ENCODE results near the gene TMTC4. TPM values are rescaled to one million over a fixed set of nuclear protein-coding genes. Genes with fewer than 3 reads are reported as not detected.

Gene TMTC4
- total RNA-seq, 2 experiments from 2014 or later: 27.1 to 28.4 TPM

GRCh38 chr13:100559886-100560285 lies 114.7 kb downstream of the TMTC4 start:
- POLR2A ChIA-PET: no interaction called here
- Mint-ChIP-seq H3K27ac (no peak overlapping the region), H3K4me3 (no peak overlapping the region), H3K4me1 (no peaks in the 10 kb centered on the region), H3K9me3 (no peaks in the 10 kb centered on the region), H3K27me3 (no peaks in the 10 kb centered on the region), H3K36me3 (ENCODE audit: low read depth) (no peaks in the 10 kb centered on the region)
- CTCF ChIA-PET: interaction anchor here (2.2 kb wide), 1 partner anchor 14 kb away, joined by 7 read pairs; no protein-coding TSS in a partner anchor
- DNase-seq: no peak

Other genes starting within 250 kb of the TMTC4 start
- 1 to 10 TPM; 4.7 to 9.9 TPM for gene GGACT, start 86.0 kb downstream of the TMTC4 start, total RNA-seq

All from activated CD4-positive, alpha-beta T cell treated with anti-CD3 and anti-CD28 coated beads, Interleukin-2, amount 10 ng/mL, durations not matched to agents 7 days and 5 days (primary cell).